Tibial nerve (tissue), 4 donors: ENCODE data around the gene CTSL. TPM values are rescaled to one million over a fixed set of nuclear protein-coding genes. Genes with fewer than 3 reads are reported as not detected.

Experiments
- DNase-seq, 2 donors: peaks; one replicate each; pipeline ENCODE4 v3.0.0-alpha.2; 2019; ENCODE audit warnings: low spot score in 2 of 2
- H3K27ac ChIP-seq, 4 donors: fragments of 200-600 bp; sonication (generic) in 3 of 4; one replicate each; pipeline ENCODE4 v1.5.1; 2017 to 2019; ENCODE audit warnings: mild to moderate bottlenecking in 1 of 4
- H3K27me3 ChIP-seq, 2 donors: fragments of 200-600 bp; sonication (generic) in 1 of 2; one replicate each; pipeline versions ENCODE4 v1.5.1 to v1.6.0; 2017 to 2019
- H3K36me3 ChIP-seq, 3 donors: fragments of 200-600 bp; sonication (generic); one replicate each; pipeline ENCODE4 v1.5.1; 2018 to 2019
- H3K4me1 ChIP-seq, 4 donors: fragments of 200-600 bp; sonication (generic) in 3 of 4; one replicate each; pipeline ENCODE4 v1.5.1; 2017 to 2019
- H3K4me3 ChIP-seq, 4 donors: fragments of 200-600 bp; sonication (generic) in 3 of 4; one replicate each; pipeline ENCODE4 v1.5.1; 2017 to 2019; ENCODE audit warnings: mild to moderate bottlenecking in 1 of 4, moderate library complexity in 1 of 4
- H3K9me3 ChIP-seq, 4 donors: fragments of 200-600 bp; sonication (generic) in 3 of 4; one replicate each; pipeline ENCODE4 v1.5.1; 2017 to 2019
- EP300 ChIP-seq, 2 donors: sonication (generic); formaldehyde crosslinking; IDR thresholded peaks; one replicate each; pipeline ENCODE4 v1.6.1; 2017; ENCODE audit warnings: antibody characterized with exemption in 2 of 2, mild to moderate bottlenecking in 1 of 2
- POLR2A ChIP-seq, 2 donors: fragments of 450-650 bp; IDR thresholded peaks; one replicate each; pipeline ENCODE4 v1.6.1; 2017; ENCODE audit warnings: antibody characterized with exemption in 2 of 2, mild to moderate bottlenecking in 2 of 2, moderate library complexity in 2 of 2
- WGBS, 2 donors: methylation state at CpG; one replicate each; pipeline ENCODE4 v1.1.5; 2018; 5-methylcytosine and 5-hydroxymethylcytosine counted together
- total RNA-seq, 4 donors: library from RNA; depleted of rRNA; stranded (reverse); fragments of >200 nt; gene quantifications; one replicate each; pipeline ENCODE4 v1.1.0, GENCODE V29; 2016
- TF ChIP-seq, protein P1 (sequence below), 5 experiments: fragments of 200-600 bp in 3 of 5; fragments of 450-650 bp in 2 of 5; sonication (generic) in 3 of 5; IDR thresholded peaks; one replicate each; pipeline ENCODE4 v1.5.1; 2016 to 2019; ENCODE audit warnings: antibody characterized with exemption in 5 of 5, mild to moderate bottlenecking in 3 of 5, moderate library complexity in 2 of 5

CTSL gene
- total RNA-seq, 4 donors from 2014 or later = 77.7 to 181 (median 100) TPM

DNA sequence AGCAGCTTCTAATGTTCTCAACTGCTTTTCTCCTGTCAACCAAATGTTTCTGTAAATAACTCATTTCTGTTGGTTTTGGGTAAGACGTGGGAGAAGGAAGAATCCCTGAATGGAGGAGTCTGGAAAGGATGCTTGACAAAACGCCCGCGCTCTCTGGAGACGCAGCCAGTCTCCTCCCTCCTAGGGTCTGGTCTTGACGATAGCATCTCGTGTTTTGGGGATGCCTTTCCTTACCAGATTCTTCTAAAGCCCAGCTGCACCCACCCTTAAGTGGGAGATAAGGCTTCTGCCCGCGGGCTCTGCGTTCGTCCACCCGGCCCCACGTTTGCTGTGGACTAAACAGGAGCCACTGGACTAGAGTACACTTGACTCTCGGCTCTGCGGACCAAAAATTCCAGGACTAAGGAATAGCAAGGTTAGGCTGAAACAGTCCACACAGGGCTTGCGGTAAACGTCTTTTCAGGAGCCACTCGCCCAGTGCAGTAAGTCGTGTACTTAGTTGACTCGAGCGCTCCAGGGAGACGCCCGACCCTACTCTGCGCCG lies 491 bp upstream of the CTSL start:
- Histone ChIP-seq H3K27me3 (no peaks in the 10 kb centered on the region), H3K27ac (peak overlapping the region; percentile 88 to 96 (median 93)), H3K4me3 (peak overlapping the region; percentile 55 to 84 (median 70)), H3K4me1 (peaks cover 0 to 45% (median 11%) of the 10 kb centered on the region in 4 donors), H3K36me3 (peaks cover 0 to 32% (median 0%) of the 10 kb centered on the region in 3 donors), H3K9me3 (no peaks in the 10 kb centered on the region)
- 2% methylated on average over 22 to 24 of the region's 25 CpGs for WGBS, 2 donors
- TF ChIP-seq, protein P1, sequence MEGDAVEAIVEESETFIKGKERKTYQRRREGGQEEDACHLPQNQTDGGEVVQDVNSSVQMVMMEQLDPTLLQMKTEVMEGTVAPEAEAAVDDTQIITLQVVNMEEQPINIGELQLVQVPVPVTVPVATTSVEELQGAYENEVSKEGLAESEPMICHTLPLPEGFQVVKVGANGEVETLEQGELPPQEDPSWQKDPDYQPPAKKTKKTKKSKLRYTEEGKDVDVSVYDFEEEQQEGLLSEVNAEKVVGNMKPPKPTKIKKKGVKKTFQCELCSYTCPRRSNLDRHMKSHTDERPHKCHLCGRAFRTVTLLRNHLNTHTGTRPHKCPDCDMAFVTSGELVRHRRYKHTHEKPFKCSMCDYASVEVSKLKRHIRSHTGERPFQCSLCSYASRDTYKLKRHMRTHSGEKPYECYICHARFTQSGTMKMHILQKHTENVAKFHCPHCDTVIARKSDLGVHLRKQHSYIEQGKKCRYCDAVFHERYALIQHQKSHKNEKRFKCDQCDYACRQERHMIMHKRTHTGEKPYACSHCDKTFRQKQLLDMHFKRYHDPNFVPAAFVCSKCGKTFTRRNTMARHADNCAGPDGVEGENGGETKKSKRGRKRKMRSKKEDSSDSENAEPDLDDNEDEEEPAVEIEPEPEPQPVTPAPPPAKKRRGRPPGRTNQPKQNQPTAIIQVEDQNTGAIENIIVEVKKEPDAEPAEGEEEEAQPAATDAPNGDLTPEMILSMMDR (IDR thresholded peaks at IDR 0.05) = no peak
- TF ChIP-seq POLR2A (IDR thresholded peaks at IDR 0.05) (no peak), EP300 (IDR thresholded peaks at IDR 0.05) (no peak)
- DNase-seq = peak in 1 of 2 donors; percentile 45

DNA sequence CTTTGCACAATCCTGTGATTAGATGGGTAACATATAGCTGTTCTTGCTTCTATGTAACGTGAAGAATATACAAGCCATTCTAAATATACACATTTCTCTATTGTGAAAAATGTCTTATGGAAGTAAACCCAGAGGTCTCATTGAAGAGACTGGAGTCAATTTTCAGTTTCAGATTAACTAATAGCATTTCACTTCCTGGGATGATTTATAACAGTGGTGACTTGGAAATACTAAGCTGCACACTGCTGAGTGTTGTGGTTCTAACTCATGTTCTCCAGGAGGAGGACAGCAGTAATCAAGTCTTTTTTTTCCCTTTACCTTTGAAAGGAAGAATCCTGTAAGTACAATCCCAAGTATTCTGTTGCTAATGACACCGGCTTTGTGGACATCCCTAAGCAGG lies 3.3 kb downstream of the CTSL start:
- DNase-seq = no peak
- Histone ChIP-seq H3K36me3 (peaks cover 0 to 50% (median 0%) of the 10 kb centered on the region in 3 donors), H3K27me3 (no peaks in the 10 kb centered on the region), H3K9me3 (no peaks in the 10 kb centered on the region), H3K27ac (no peak overlapping the region), H3K4me3 (no peak overlapping the region), H3K4me1 (peaks cover 0 to 45% (median 11%) of the 10 kb centered on the region in 4 donors)
- TF ChIP-seq POLR2A (IDR thresholded peaks at IDR 0.05) (no peak), EP300 (IDR thresholded peaks at IDR 0.05) (no peak)
- TF ChIP-seq, protein P1 (IDR thresholded peaks at IDR 0.05) = no peak
- WGBS, 2 donors = 92 to 94% methylated on average over 2 of the region's 2 CpGs

DNA sequence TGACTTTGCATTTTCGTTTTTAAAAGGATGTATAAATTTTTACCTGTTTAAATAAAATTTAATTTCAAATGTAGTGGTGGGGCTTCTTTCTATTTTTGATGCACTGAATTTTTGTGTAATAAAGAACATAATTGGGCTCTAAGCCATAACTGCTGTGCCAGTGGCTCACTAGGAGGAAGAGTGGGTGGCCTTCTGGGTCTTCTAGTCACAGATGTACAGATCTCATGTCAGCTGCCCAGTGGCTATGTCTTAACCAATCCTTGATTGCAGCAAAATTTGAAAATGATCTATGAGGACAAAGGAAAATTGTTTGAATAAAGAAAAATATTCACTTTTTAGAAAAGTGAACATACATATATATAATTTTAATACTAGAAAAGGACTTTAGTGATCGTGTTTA lies 5.4 kb downstream of the CTSL start:
- DNase-seq = no peak
- TF ChIP-seq EP300 (IDR thresholded peaks at IDR 0.05) (no peak), POLR2A (IDR thresholded peaks at IDR 0.05) (no peak)
- TF ChIP-seq, protein P1 (IDR thresholded peaks at IDR 0.05) = no peak
- Histone ChIP-seq H3K4me3 (no peak overlapping the region), H3K27me3 (no peaks in the 10 kb centered on the region), H3K4me1 (peaks cover 0 to 38% (median 9%) of the 10 kb centered on the region in 4 donors), H3K36me3 (peaks cover 0 to 50% (median 0%) of the 10 kb centered on the region in 3 donors), H3K27ac (no peak overlapping the region), H3K9me3 (no peaks in the 10 kb centered on the region)
- WGBS, 2 donors = 88 to 93% methylated on average over 2 of the region's 2 CpGs

DNA sequence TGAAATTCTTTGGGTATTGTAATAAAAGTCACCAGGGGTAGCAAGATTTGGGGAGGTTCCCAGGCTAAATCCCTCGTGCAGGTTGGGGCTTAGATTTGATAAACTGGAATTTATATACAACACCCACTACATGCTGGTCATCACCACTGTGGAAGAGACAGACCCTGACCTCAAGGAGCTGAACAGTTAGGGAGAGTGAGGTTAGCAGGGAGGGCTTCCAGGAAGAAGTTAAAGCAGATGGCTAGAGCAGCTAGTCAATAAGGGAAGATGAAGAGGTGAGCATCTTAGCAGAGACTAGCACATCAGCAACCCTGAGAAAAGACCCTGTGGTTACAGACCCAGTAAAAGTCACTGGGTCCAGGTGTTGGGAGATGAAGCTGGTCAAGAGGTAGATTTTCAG lies 6.4 kb downstream of the CTSL start:
- Histone ChIP-seq H3K36me3 (peaks cover 0 to 49% (median 0%) of the 10 kb centered on the region in 3 donors), H3K9me3 (no peaks in the 10 kb centered on the region), H3K4me1 (peaks cover 0 to 30% (median 2%) of the 10 kb centered on the region in 4 donors), H3K27me3 (no peaks in the 10 kb centered on the region), H3K27ac (no peak overlapping the region), H3K4me3 (no peak overlapping the region)
- WGBS, 2 donors = 73 to 88% methylated on average over 1 of the region's 1 CpG
- TF ChIP-seq EP300 (IDR thresholded peaks at IDR 0.05) (no peak), POLR2A (IDR thresholded peaks at IDR 0.05) (no peak)
- TF ChIP-seq, protein P1 (IDR thresholded peaks at IDR 0.05) = no peak
- DNase-seq = no peak

DNA sequence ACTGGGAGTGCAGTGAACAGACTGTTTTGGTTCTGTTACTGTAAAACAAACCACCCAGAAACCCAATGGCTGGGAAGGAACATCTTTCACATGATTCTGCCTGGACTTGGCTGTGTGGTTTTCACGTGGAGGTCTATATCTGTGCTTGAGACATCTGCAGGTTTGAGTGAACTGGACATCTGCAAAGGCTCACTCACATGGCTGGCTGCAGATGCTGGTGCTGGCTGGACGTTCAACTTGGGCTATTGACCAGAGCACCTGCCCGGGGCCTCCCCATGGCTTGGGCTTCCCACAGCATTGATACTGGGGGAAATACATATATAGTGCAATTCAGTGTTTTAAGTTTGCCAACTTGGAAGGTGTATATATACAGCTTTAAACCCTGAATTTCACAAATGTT lies 6.8 kb downstream of the CTSL start:
- Histone ChIP-seq H3K36me3 (peaks cover 0 to 45% (median 0%) of the 10 kb centered on the region in 3 donors), H3K9me3 (no peaks in the 10 kb centered on the region), H3K4me3 (no peak overlapping the region), H3K27ac (no peak overlapping the region), H3K4me1 (peaks cover 0 to 26% (median 0%) of the 10 kb centered on the region in 4 donors), H3K27me3 (no peaks in the 10 kb centered on the region)
- WGBS, 2 donors = 79% methylated on average over 3 of the region's 3 CpGs
- TF ChIP-seq EP300 (IDR thresholded peaks at IDR 0.05) (no peak), POLR2A (IDR thresholded peaks at IDR 0.05) (no peak)
- TF ChIP-seq, protein P1 (IDR thresholded peaks at IDR 0.05) = no peak
- DNase-seq = no peak
